Left cardiac atrium (tissue), 4 donors: ENCODE results near the gene MEIS1. TPM values are rescaled to one million over a fixed set of nuclear protein-coding genes. Genes with fewer than 3 reads are reported as not detected.
A peak's percentile ranks its signal among the peaks of the same experiment; 100 is the strongest.

ENCODE experiments used
- ATAC-seq, 2 donors: fragments of 200-7000 bp; cut with Tn5 transposase; one replicate each; pipeline ENCODE4 v1.9.1; 2020; ENCODE audit warnings: mild to moderate bottlenecking in 2 of 2, moderate library complexity in 2 of 2
- DNase-seq: peaks from one replicate; pipeline ENCODE4 v3.0.0-alpha.2; 2020
- intact Hi-C, 2 donors: fragments of 100-400 bp; cut with DNase I; formaldehyde crosslinking; loops; one replicate each; pipeline versions ENCODE4 v1.14.1 to v1.15.1; 2022 to 2023
- total RNA-seq, 2 donors: library from RNA; stranded (reverse); fragmentation: NEBNext Ultra II Directional; extraction: Animal tissue kit (Norgen Biotek cat#: 25700); gene quantifications; one replicate each; pipeline ENCODE4 v1.2.1, GENCODE V29; 2021
- donor health status: DM: no; HTN: yes; CAD: no.
- donor health status: DM: no; HTN: yes; CAD: no; lungs with severe emphysema.
- donor health status: DM: yes; HTN: yes; CAD: no.
- donor health status: Dilated cardiomyopathy.

Gene MEIS1
- total RNA-seq, 2 donors from 2014 or later: 32.4 to 36.1 TPM

- intact Hi-C loops: no loop called here
- DNase-seq: no peak
- ATAC-seq: no peak
Observed at GRCh38 chr2:66543257-66543767, 108.4 kb downstream of the MEIS1 start.

GRCh38 chr2:66544258-66544657 lies 109.3 kb downstream of the MEIS1 start:
- ATAC-seq (no peak), DNase-seq (no peak)
- intact Hi-C loops: no loop called here

- DNase-seq: no peak
- ATAC-seq: no peak
Observed at GRCh38 chr2:66545258-66545657, 110.3 kb downstream of the MEIS1 start.

GRCh38 chr2:66547118-66547517 lies 112.2 kb downstream of the MEIS1 start:
- no peak for DNase-seq
- ATAC-seq: peak in 1 of 2 donors; percentile 59
- intact Hi-C loops: no loop called here

More at GRCh38 chr2:66545258-66545657, 110.3 kb downstream of the MEIS1 start:
- intact Hi-C loops: no loop called here

GRCh38 chr2:66547887-66548286 lies 113.0 kb downstream of the MEIS1 start:
- ATAC-seq (no peak), DNase-seq (no peak)
- intact Hi-C loops: no loop called here

- ATAC-seq (peak in 1 of 2 donors; percentile 70), DNase-seq (no peak)
- intact Hi-C loops: no loop called here
Observed at GRCh38 chr2:66548422-66548821, 113.5 kb downstream of the MEIS1 start.

GRCh38 chr2:66550826-66551225 lies 115.9 kb downstream of the MEIS1 start:
- ATAC-seq: no peak
- intact Hi-C loops: no loop called here
- DNase-seq: no peak

GRCh38 chr2:66553370-66553769 lies 118.4 kb downstream of the MEIS1 start:
- DNase-seq: peak; percentile 68
- intact Hi-C loops: no loop called here
- ATAC-seq: no peak

- ATAC-seq (peak; percentile 53 to 56), DNase-seq (no peak)
- intact Hi-C loops: no loop called here
Observed at GRCh38 chr2:66555091-66555490, 120.2 kb downstream of the MEIS1 start.

GRCh38 chr2:66555501-66556324 lies 120.8 kb downstream of the MEIS1 start:
- DNase-seq (peak; percentile 41), ATAC-seq (peak; percentile 71 to 82)
- intact Hi-C loops: no loop called here

- ATAC-seq (peak in 1 of 2 donors; percentile 52), DNase-seq (no peak)
- intact Hi-C loops: no loop called here
Observed at GRCh38 chr2:66559672-66560071, 124.7 kb downstream of the MEIS1 start.

GRCh38 chr2:66560683-66561082 lies 125.8 kb downstream of the MEIS1 start:
- intact Hi-C loops: no loop called here
- no peak for DNase-seq
- peak; percentile 32 to 82 for ATAC-seq

- intact Hi-C loops: no loop called here
- DNase-seq (no peak), ATAC-seq (peak; percentile 50 to 60)
Observed at GRCh38 chr2:66561645-66562303, 126.8 kb downstream of the MEIS1 start.

GRCh38 chr2:66562304-66562685 lies 127.4 kb downstream of the MEIS1 start:
- ATAC-seq (no peak), DNase-seq (no peak)
- intact Hi-C loops: no loop called here

GRCh38 chr2:66563473-66563872 lies 128.5 kb downstream of the MEIS1 start:
- ATAC-seq (no peak), DNase-seq (no peak)
- intact Hi-C loops: no loop called here

- ATAC-seq (peak in 1 of 2 donors; percentile 25), DNase-seq (no peak)
- intact Hi-C loops: no loop called here
Observed at GRCh38 chr2:66565291-66565690, 130.4 kb downstream of the MEIS1 start.

- ATAC-seq (no peak), DNase-seq (no peak)
- intact Hi-C loops: no loop called here
Observed at GRCh38 chr2:66566726-66567399, 131.9 kb downstream of the MEIS1 start.

GRCh38 chr2:66567729-66568128 lies 132.8 kb downstream of the MEIS1 start:
- ATAC-seq: no peak
- DNase-seq: no peak
- intact Hi-C loops: no loop called here

- DNase-seq: no peak
- intact Hi-C loops: no loop called here
- no peak for ATAC-seq
Observed at GRCh38 chr2:66568650-66569300, 133.8 kb downstream of the MEIS1 start.
